OCI-LY1 (cell line): Measurements from ENCODE around the gene GORAB.

Source experiments
- H2AFZ ChIP-seq: fragments of 200-600 bp; sonication (generic), shearing (Covaris generic); 2 replicates; pipeline ENCODE4 v1.6.0; 2014; ENCODE audit warnings: antibody characterized with exemption, mild to moderate bottlenecking, low read length
- H3F3A ChIP-seq: fragments of 200-600 bp; sonication (generic), shearing (Covaris generic); 2 replicates; pipeline ENCODE4 v1.6.0; 2014; ENCODE audit warnings: mild to moderate bottlenecking, antibody characterized with exemption, low read length, moderate library complexity; ENCODE audit not compliant: insufficient read depth
- H3K27ac ChIP-seq: fragments of 200-600 bp; sonication (generic); 2 replicates; pipeline ENCODE4 v1.5.1; 2014; ENCODE audit warnings: low read length, mixed run types, mild to moderate bottlenecking, low read depth; ENCODE audit not compliant: poor library complexity, severe bottlenecking
- H3K27me3 ChIP-seq: fragments of 200-600 bp; sonication (generic); 2 replicates; pipeline ENCODE4 v1.6.0; 2014; ENCODE audit warnings: antibody characterized with exemption, mild to moderate bottlenecking, low read length, moderate library complexity; ENCODE audit not compliant: insufficient read depth
- H3K36me3 ChIP-seq: fragments of 200-600 bp; sonication (generic); 2 replicates; pipeline ENCODE4 v1.6.1; 2014; ENCODE audit warnings: mild to moderate bottlenecking, antibody characterized with exemption, low read length, moderate library complexity, mixed read lengths; ENCODE audit not compliant: insufficient read depth
- H3K4me1 ChIP-seq: fragments of 200-600 bp; sonication (generic); 2 replicates; pipeline ENCODE4 v1.5.1; 2014; ENCODE audit warnings: mild to moderate bottlenecking, low read length, moderate library complexity; ENCODE audit not compliant: insufficient read depth, severe bottlenecking
- H3K4me2 ChIP-seq: fragments of 200-600 bp; sonication (generic), shearing (Covaris generic); 2 replicates; pipeline ENCODE4 v1.6.1; 2014; ENCODE audit warnings: low read length
- H3K4me3 ChIP-seq: fragments of 200-600 bp; sonication (generic); 2 replicates; pipeline ENCODE4 v1.5.1; 2014; ENCODE audit warnings: low read length, low read depth, mild to moderate bottlenecking, mixed read lengths; ENCODE audit not compliant: poor library complexity, severe bottlenecking
- H3K79me2 ChIP-seq: fragments of 200-600 bp; shearing (Covaris generic); 2 replicates; pipeline ENCODE4 v1.6.1; 2016; ENCODE audit warnings: mixed run types, low read length, mixed read lengths; ENCODE audit not compliant: insufficient read depth
- H3K9ac ChIP-seq: fragments of 200-600 bp; sonication (generic), shearing (Covaris generic); 2 replicates; pipeline ENCODE4 v1.6.1; 2014; ENCODE audit warnings: mild to moderate bottlenecking, low read length, mixed read lengths
- H3K9me2 ChIP-seq: fragments of 200-600 bp; sonication (generic), shearing (Covaris generic); 2 replicates; pipeline ENCODE4 v1.6.1; 2014; ENCODE audit warnings: low read depth, mild to moderate bottlenecking, low read length, mixed read lengths
- H3K9me3 ChIP-seq: fragments of 200-600 bp; shearing (Covaris generic); 2 replicates; pipeline ENCODE4 v1.6.1; 2014; ENCODE audit warnings: low read length, mixed read lengths
- H4K20me1 ChIP-seq: fragments of 200-600 bp; sonication (generic), shearing (Covaris generic); 2 replicates; pipeline ENCODE4 v1.6.0; 2016; ENCODE audit warnings: mild to moderate bottlenecking, low read length; ENCODE audit not compliant: insufficient read depth
- EZH2 ChIP-seq: fragments of 200-600 bp; sonication (generic), shearing (Covaris generic); IDR thresholded peaks from 2 replicates; pipeline ENCODE4 v1.8.0; 2017; ENCODE audit warnings: borderline replicate concordance, mixed run types, mild to moderate bottlenecking, antibody characterized with exemption, low read length, moderate library complexity, mixed read lengths
- TF ChIP-seq, protein P1 (sequence below): fragments of 200-600 bp; sonication (generic), shearing (Covaris generic); IDR thresholded peaks from 2 replicates; pipeline ENCODE4 v1.5.1; 2017; ENCODE audit warnings: mild to moderate bottlenecking, antibody characterized with exemption, low read length, moderate library complexity, mixed read lengths

Gene GORAB

DNA sequence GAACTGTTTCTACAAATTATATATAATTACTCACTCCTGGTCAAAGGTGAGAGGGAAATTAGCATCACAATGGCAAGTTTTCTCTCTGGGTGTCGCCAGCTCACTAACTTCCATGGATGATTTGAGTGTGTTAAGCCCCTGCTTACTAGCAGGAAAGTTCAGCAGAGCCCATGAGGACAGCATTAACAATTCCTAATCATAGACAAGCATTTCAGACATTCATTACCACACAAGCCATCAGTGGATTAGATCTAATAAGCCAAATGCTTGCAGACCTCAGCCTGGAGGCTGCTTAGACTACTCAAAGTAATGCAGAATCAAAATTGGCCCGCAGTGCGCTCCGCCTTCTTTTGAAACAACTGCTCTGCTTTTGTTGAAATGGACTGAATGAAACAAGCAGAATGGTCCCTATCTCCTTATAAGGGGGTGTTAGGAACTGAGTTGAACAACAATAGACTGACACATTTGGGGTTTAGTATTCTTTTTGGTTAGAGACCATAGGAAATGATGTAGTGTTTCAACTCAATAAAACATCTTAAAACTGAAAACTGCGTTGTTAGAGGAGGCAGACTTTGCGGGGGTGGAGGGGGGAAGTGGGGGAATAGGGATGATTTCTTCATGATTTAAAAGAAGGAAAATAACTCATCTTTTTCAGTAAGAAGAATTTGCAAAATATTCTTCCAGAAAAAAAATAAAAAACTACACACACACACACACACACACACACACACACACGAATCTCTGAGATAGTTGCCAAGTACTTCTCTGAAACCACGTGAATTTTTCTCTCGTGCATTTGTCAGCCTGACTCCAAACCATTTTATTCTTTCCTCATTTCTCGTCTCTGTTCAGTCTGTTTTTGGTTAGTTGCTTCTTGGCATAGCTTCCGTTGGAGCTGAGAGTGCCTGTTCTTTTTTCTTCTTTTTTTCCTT is 54.6 kb downstream of the GORAB start:
- Histone ChIP-seq H3K27ac (no peak overlapping the region), H3K79me2 (no peaks in the 10 kb centered on the region), H3K9me3 (no peaks in the 10 kb centered on the region), H4K20me1 (no peaks in the 10 kb centered on the region), H3K4me1 (no peaks in the 10 kb centered on the region), H2AFZ (no peak overlapping the region), H3K4me2 (no peak overlapping the region), H3K9me2 (no peaks in the 10 kb centered on the region), H3K36me3 (no peaks in the 10 kb centered on the region), H3K27me3 (no peaks in the 10 kb centered on the region), H3K4me3 (no peak overlapping the region), H3K9ac (no peak overlapping the region), H3F3A (no peaks in the 10 kb centered on the region)
- TF ChIP-seq EZH2: no peak
- TF ChIP-seq, protein P1, sequence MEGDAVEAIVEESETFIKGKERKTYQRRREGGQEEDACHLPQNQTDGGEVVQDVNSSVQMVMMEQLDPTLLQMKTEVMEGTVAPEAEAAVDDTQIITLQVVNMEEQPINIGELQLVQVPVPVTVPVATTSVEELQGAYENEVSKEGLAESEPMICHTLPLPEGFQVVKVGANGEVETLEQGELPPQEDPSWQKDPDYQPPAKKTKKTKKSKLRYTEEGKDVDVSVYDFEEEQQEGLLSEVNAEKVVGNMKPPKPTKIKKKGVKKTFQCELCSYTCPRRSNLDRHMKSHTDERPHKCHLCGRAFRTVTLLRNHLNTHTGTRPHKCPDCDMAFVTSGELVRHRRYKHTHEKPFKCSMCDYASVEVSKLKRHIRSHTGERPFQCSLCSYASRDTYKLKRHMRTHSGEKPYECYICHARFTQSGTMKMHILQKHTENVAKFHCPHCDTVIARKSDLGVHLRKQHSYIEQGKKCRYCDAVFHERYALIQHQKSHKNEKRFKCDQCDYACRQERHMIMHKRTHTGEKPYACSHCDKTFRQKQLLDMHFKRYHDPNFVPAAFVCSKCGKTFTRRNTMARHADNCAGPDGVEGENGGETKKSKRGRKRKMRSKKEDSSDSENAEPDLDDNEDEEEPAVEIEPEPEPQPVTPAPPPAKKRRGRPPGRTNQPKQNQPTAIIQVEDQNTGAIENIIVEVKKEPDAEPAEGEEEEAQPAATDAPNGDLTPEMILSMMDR: no peak

DNA sequence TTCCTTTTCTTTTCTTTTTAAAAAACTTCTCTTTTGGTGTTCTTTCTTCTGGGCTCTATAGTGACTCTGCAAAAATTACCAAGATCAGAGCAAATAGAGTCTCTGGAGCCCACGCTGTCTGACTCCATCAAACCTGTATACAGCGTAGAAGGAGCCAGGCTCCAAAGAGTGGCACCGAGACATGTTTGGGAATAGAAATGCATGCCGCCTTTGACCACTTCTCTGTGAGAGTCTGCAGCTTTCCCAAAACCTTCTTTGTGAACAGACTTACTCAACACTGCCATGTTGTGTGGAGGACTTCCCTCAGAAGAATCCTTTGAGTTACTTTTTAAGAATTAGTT is 55.3 kb downstream of the GORAB start:
- Histone ChIP-seq H3K4me3 (no peak overlapping the region), H3K27ac (no peak overlapping the region), H3K79me2 (no peaks in the 10 kb centered on the region), H3K27me3 (no peaks in the 10 kb centered on the region), H3K4me2 (no peak overlapping the region), H3K4me1 (no peaks in the 10 kb centered on the region), H3K9me2 (no peaks in the 10 kb centered on the region), H3K9me3 (no peaks in the 10 kb centered on the region), H4K20me1 (no peaks in the 10 kb centered on the region), H3F3A (no peaks in the 10 kb centered on the region), H3K36me3 (no peaks in the 10 kb centered on the region), H3K9ac (no peak overlapping the region), H2AFZ (no peak overlapping the region)
- TF ChIP-seq EZH2: no peak
- TF ChIP-seq, protein P1: no peak

DNA sequence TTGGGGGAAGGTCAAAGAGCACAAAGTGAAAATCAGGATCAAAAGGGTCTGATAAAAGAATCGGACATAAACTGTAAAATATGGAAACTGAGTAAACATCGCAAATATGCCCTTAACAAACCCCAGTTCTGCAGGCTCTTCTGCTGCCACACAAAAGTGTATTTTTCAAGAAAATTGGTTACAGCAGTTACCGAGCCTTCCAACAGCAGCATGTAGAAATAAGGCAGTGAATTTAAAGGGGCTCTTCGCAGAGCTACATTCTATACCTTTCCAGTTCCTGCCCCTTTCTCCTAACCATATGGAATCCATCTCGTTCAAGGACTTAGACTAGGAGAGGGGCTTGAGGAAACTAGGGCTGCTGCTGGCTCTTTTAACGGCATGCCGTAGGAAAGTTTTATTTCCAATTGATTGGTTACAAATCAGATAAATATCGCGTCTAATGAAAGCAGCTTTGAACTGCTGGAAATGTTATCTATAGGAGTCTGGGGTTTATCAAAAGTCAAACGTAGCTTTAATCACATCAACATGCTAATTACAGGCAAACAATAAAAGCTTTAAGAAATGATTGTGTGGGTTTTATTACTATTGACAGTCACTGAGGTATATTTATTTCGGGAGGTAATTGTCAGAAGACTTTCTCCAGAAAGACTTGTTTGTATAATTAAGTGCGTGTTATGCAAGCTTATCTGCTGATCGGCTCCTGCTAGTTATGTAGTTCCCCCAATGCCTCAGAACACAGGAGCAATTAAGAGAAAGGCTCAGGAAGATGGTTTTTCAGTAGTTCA is 59.1 kb downstream of the GORAB start:
- Histone ChIP-seq H3F3A (no peaks in the 10 kb centered on the region), H3K4me2 (no peak overlapping the region), H3K79me2 (no peaks in the 10 kb centered on the region), H3K27me3 (no peaks in the 10 kb centered on the region), H3K4me3 (no peak overlapping the region), H3K9me3 (no peaks in the 10 kb centered on the region), H3K9ac (no peak overlapping the region), H2AFZ (no peak overlapping the region), H3K27ac (no peak overlapping the region), H3K36me3 (no peaks in the 10 kb centered on the region), H3K9me2 (no peaks in the 10 kb centered on the region), H4K20me1 (no peaks in the 10 kb centered on the region), H3K4me1 (no peaks in the 10 kb centered on the region)
- TF ChIP-seq, protein P1: no peak
- no peak for TF ChIP-seq EZH2
